Tongue (tissue), 2 donors: ENCODE data around the gene ATP10D. TPM values are rescaled to one million over a fixed set of nuclear protein-coding genes. Genes with fewer than 3 reads are reported as not detected.
"Not testable (repeated sequence)": the region's sequence is repeated elsewhere in the genome, so short reads cannot be mapped to it uniquely, and the experiment has no call there.

Source experiments
- DNase-seq: peaks from one replicate; pipeline ENCODE4 v3.0.0-alpha.2; 2015
- total RNA-seq: library from RNA; depleted of rRNA; stranded (reverse); fragments of >200 nt; gene quantifications from one replicate; pipeline ENCODE4 v1.2.3, GENCODE V29; 2014

ATP10D gene
- total RNA-seq, result 27.8 TPM

- DNase-seq, result peak; percentile 97
These were observed at the start of gene ATP10D for GRCh38 chr4:47485047-47485692. Gene ATP10D, plus strand, starts transcription at chr4:47485275. Its CDS starts 27,266 bp downstream, at chr4:47512541.

DNA sequence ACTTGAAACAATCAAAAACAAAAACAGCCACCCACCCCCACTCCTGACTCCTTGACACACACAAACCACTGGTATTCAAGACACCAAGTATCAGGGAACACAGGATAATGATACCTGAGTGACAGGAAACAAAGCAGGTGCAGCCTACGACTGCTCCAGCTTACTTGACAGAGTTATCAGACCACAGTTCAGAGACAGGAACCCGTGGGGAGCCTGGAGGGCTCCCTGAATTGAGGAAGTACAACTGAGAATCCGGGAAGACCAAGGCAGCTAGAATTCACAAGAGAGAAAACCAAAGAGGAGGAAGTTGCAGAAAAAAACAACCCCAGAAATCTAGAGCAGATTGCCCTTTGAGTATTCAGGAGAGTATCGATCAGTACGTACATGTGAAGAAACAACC lies 42.1 kb upstream of the ATP10D start:
- DNase-seq, result no peak

- DNase-seq, result no peak
These were observed 41.0 kb upstream of the ATP10D start for GRCh38 chr4:47444031-47444430.

DNA sequence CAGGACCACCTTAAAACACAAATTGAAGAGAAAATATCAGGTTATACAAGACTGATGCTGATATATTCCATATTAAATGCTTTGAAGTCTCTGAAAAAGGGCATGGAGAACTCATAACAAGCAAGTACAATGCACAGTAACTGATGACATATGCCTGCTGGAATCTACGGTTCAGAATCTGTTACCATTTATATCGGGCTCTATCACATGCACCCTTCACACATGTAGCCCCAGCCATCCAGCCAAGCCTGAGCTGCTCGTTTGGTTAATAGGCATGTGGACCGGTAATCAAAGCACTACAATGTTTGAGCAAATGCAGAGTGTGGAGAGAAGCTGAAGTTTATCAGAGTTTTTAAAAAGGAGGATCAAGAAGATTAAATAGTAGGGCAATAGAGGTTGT lies 33.4 kb upstream of the ATP10D start:
- DNase-seq, result no peak

GRCh38 chr4:47462799-47463234 lies 22.3 kb upstream of the ATP10D start:
- DNase-seq, result no peak

- DNase-seq, result peak; percentile 98
These were observed 21.7 kb upstream of the ATP10D start, which contains the start of gene COMMD8 for GRCh38 chr4:47463235-47463956. Gene COMMD8, minus strand, starts transcription at chr4:47463702. Its CDS starts 51 bp downstream, at chr4:47463651.

- DNase-seq, result no peak
These were observed 20.1 kb upstream of the ATP10D start for GRCh38 chr4:47465004-47465403.

DNA sequence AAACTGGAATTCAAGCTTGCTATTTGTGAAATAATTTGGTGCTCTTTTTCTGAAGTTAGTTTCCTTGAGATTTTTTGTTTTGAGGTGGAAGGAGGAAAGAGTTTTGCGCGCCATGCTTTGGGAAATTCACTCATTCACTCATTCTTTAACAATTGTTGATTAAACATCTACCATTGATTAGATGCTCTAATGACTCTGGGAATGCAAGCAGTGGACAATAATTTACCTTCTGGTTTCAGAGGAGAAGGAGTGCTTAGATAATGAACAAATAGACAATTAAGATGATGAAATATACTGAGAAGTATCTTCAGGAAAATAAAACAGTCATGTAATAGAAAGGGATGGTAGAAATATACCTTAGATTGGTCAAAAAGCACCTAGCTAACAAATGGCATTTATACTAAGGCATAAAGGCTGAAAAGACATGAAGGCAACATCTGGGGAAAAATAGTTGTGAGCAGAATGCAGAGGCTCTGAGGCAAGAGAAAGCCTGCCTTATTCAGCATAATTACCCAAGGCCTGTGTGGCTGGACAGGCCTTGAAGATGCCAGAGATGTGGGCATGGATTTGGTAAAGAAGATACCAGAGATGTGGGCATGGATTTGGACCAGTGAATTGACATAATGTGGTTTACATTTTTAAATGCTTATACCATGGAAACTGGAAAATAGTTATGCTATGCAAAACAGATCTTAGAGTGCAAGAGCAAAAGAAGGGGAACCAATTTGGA lies 18.9 kb upstream of the ATP10D start:
- DNase-seq, result no peak

- no peak for DNase-seq
These were observed 16.2 kb upstream of the ATP10D start for GRCh38 chr4:47468706-47469365.

DNA sequence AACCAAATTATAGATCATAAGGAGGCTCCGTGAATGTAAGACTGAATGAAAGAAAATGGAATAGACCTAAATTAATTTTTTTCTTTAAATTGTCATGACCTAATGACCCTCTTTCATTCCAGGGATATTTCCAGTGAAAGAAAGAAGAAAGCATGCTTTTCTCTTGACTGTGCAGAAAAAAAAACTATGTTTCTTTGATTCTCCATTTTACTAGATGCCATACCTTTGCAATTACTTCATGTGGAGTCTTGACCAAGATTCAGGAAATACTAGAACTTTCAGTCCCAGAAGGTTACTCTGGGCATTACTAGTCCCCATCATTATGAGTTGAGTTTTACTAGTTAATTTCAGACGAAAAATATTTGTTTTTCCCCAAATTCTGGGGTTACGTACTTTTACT lies 15.1 kb upstream of the ATP10D start:
- no peak for DNase-seq

- DNase-seq, result no peak
These were observed 14.0 kb upstream of the ATP10D start for GRCh38 chr4:47471064-47471463.

DNA sequence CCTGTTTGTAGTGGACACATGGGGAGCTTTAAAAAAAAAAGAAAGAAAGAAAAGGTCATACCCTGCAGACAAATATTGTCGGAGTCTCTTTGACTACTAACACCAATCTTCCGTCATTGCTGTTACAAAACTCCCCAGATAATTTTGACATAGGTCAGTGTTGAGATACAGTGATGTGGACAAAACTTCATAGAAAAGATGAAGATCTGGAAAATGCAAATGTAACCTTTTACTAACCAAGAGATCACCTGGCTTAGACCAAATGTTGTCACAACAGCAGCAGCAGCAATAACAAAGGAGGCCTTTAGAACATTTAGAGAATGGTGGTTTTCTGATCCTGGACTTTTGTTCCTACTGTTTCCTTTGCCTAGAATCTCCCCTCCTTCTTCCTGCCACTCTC lies 13.5 kb upstream of the ATP10D start:
- DNase-seq, result no peak

DNA sequence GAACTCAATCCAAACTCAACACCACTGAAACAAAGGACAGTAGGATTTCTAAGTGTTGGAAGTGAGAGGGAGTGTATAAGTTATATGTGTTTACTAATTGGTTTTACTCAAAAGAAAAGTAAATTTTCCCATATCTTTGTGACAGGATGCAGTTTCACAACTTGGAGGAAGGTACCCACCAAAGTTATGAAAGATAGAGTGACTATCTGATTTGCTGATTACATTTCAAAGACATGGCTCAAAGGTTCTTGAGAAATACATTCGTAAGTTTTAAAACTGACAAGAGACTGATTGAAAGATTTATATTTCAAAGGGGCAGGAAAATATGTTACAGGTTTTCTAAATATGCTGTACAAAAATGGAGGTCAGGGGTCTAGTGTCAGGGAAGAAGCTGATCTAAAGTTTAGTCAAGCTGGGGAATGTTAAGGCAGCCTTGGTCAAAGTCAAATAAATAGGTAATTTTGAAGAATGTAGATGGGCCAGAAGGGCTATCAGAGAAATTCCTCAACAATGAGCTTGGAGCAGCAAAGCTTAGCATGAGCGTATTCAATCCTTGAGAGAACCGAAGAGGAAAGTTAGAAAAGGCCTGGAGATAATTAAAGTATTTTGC lies 11.8 kb upstream of the ATP10D start:
- DNase-seq, result peak; percentile 11

- no peak for DNase-seq
These were observed 10.3 kb upstream of the ATP10D start for GRCh38 chr4:47474799-47475198.

DNA sequence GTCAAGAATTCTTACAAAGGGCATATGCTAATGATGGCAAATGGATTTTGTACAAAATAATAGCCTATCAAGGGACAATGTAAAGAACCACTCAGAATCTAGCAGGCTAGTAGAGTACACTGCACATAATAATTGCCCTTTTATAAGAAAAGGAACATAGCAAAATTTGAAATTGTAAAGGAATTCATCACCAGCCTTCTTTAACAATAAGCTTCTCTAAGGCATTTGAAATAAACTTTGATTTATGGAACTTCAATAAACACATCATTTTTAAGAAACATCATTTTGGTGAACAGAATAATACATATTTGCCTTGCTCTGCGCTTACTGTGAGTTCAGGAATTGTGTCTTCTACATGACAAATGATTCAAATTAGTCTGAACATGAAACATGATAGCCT lies 9.7 kb upstream of the ATP10D start:
- DNase-seq, result no peak

GRCh38 chr4:47478804-47479203 lies 6.3 kb upstream of the ATP10D start:
- no peak for DNase-seq

GRCh38 chr4:47482326-47482725 lies 2.7 kb upstream of the ATP10D start:
- DNase-seq, result no peak

DNA sequence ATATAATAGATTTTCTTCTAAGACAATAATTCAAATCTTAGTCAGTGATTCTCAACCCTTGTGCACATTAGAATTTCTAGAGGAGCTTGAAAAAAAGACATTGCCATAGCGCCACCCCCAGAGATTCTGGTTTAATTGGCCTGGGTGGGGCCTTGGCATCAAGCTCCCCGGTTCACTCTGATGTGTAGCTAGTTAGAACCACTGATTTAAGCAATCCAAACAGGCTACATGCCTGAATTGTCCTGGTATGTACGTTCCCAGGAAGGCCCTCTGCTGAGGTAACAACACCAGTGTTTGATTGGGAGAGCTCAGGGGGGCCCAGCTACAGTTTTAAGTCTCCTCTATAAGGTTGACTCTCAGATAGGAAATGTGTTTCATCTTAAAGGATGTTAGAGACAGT lies 1.3 kb upstream of the ATP10D start:
- no peak for DNase-seq

GRCh38 chr4:47484168-47484567 lies 907 bp upstream of the ATP10D start:
- peak; percentile 61 for DNase-seq

DNA sequence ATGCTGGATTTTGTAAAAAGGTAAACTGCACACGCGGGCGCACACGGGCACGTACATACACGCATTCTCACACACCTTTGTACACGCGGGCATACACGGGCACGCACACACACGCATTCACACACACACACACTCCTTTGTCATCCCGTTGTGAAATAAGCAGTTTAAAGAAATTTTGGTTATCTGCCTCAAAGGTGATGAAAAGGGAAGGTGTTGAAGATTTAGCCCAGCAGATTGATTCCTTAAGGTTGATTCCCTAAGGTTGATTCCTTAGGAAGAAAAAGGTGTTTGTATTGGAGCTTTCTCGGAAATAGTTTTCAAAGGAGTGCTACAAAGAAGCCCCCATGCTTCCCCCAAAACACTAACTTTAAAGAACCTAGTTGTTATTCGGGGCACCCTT lies 693 bp downstream of the ATP10D start:
- DNase-seq, result no peak

- peak; percentile 40 for DNase-seq
These were observed 1.2 kb downstream of the ATP10D start for GRCh38 chr4:47486231-47486673.

DNA sequence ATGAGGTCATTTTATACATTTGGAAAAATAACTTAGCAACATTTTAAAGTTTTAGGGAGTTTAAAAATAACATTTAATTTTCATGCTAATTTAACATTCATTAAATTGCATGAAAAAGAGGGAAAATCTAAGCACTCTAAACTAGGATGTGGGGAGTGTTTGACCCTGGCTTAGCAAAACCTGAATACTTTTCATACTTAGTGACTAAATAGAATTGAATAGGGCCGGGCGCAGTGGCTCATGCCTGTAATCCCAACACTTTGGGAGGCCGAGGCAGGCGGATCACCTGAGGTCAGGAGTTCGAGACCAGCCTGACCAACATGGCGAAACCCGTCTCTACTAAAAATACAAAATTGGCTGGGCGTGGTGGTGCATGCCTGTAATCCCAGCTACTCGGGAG lies 1.7 kb downstream of the ATP10D start:
- not testable (repeated sequence) for DNase-seq
